ENCODE measurements around the gene ECHS1.

DNA sequence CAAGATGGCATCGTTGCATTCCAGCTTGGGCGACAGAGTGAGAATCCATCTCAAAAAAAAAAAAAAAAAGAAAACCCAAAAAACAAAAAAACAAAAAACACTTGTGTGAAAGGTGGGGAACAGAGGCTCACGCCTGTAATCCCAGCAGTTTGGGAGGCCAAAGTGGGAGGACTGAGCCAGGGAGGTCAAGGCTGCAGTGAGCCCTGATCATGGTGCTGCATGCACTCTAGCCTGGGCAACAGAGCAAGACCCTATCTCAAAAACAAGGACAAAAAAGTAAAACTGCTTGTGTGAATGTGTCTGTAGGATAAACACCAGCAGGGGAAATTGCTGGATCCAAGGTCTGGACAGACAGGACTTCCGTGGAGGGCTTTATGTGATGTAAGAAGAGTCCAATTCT is 10.4 kb upstream of the ECHS1 start:
- TF ChIP-seq, protein P1, sequence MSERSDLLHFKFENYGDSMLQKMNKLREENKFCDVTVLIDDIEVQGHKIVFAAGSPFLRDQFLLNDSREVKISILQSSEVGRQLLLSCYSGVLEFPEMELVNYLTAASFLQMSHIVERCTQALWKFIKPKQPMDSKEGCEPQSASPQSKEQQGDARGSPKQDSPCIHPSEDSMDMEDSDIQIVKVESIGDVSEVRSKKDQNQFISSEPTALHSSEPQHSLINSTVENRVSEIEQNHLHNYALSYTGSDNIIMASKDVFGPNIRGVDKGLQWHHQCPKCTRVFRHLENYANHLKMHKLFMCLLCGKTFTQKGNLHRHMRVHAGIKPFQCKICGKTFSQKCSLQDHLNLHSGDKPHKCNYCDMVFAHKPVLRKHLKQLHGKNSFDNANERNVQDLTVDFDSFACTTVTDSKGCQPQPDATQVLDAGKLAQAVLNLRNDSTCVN (CRISPR knock-in tag; IDR thresholded peaks at IDR 0.05), result no peak
- TF ChIP-seq MEF2A (IDR thresholded peaks at IDR 0.05; ENCODE audit: control insufficient read depth, low read depth, low read length) (no peak), PRMT5 (CRISPR knock-in tag; IDR thresholded peaks at IDR 0.05) (no peak), ZFP30 (CRISPR knock-in tag; IDR thresholded peaks at IDR 0.05; ENCODE audit: borderline replicate concordance) (no peak)
- TF ChIP-seq, protein P2, sequence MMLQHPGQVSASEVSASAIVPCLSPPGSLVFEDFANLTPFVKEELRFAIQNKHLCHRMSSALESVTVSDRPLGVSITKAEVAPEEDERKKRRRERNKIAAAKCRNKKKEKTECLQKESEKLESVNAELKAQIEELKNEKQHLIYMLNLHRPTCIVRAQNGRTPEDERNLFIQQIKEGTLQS (IDR thresholded peaks at IDR 0.05), result no peak
- TF ChIP-seq, protein P2 (CRISPR knock-in tag; conservative IDR thresholded peaks at IDR 0.05), result no peak
